Loucy (cell line): ENCODE data around the gene SUMF2.
"Not testable (repeated sequence)": the region's sequence is repeated elsewhere in the genome, so short reads cannot be mapped to it uniquely, and the experiment has no call there.

ENCODE experiments used
- H2AFZ ChIP-seq: fragments of 200-600 bp; sonication (generic); 2 replicates; pipeline ENCODE4 v1.6.0; 2016; ENCODE audit warnings: antibody characterized with exemption, mild to moderate bottlenecking, low read length, moderate library complexity
- H3F3A ChIP-seq: fragments of 200-600 bp; 2 replicates; pipeline ENCODE4 v1.6.0; 2016; ENCODE audit warnings: antibody characterized with exemption, low read depth, mild to moderate bottlenecking
- H3K27me3 ChIP-seq: fragments of 200-600 bp; sonication (generic); 2 replicates; pipeline ENCODE4 v1.6.1; 2014; ENCODE audit warnings: low read length, mild to moderate bottlenecking; ENCODE audit not compliant: insufficient read depth, poor library complexity, severe bottlenecking
- H3K36me3 ChIP-seq: fragments of 200-600 bp; sonication (generic); 2 replicates; pipeline ENCODE4 v1.6.1; 2016; ENCODE audit warnings: low read length; ENCODE audit not compliant: insufficient read depth
- H3K4me1 ChIP-seq: fragments of 200-600 bp; sonication (generic); 2 replicates; pipeline ENCODE4 v1.5.1; 2014; ENCODE audit warnings: low read length, mild to moderate bottlenecking; ENCODE audit not compliant: insufficient read depth, poor library complexity, severe bottlenecking
- H3K4me2 ChIP-seq: fragments of 200-600 bp; sonication (generic); 2 replicates; pipeline ENCODE4 v1.6.0; 2014; ENCODE audit warnings: antibody characterized with exemption, low read length, low read depth, mild to moderate bottlenecking; ENCODE audit not compliant: poor library complexity, severe bottlenecking
- H3K4me3 ChIP-seq: fragments of 200-600 bp; sonication (generic); 2 replicates; pipeline ENCODE4 v1.5.1; 2014; ENCODE audit warnings: low read length, mild to moderate bottlenecking, mixed read lengths; ENCODE audit not compliant: poor library complexity, severe bottlenecking
- H3K79me2 ChIP-seq: fragments of 200-600 bp; sonication (generic); 2 replicates; pipeline ENCODE4 v1.6.1; 2014; ENCODE audit warnings: low read length; ENCODE audit not compliant: insufficient read depth
- H3K9ac ChIP-seq: fragments of 200-600 bp; sonication (generic); 2 replicates; pipeline ENCODE4 v1.6.0; 2014; ENCODE audit warnings: mild to moderate bottlenecking, low read depth, low read length, moderate library complexity; ENCODE audit not compliant: poor library complexity, severe bottlenecking
- H3K9me2 ChIP-seq: fragments of 200-600 bp; sonication (generic); replicated peaks from 2 replicates; pipeline ENCODE4 v1.6.1; 2016; ENCODE audit warnings: low read depth, low read length, mixed read lengths
- H3K9me3 ChIP-seq: fragments of 200-600 bp; sonication (generic); 2 replicates; pipeline ENCODE4 v1.6.1; 2014; ENCODE audit warnings: mild to moderate bottlenecking, antibody characterized with exemption, low read length, low read depth; ENCODE audit not compliant: insufficient read depth
- H4K20me1 ChIP-seq: fragments of 200-600 bp; sonication (generic); 2 replicates; pipeline ENCODE4 v1.6.0; 2014; ENCODE audit warnings: antibody characterized with exemption, low read length, mild to moderate bottlenecking; ENCODE audit not compliant: insufficient read depth, poor library complexity, severe bottlenecking
- CTCF ChIP-seq: fragments of 200-600 bp; sonication (generic); conservative IDR thresholded peaks from 2 replicates; pipeline ENCODE4 v1.5.1; 2014; ENCODE audit warnings: mild to moderate bottlenecking, antibody characterized with exemption, low read length
- EZH2phosphoT487 ChIP-seq: fragments of 200-600 bp; IDR thresholded peaks from 2 replicates; pipeline ENCODE4 v1.6.1; 2018; ENCODE audit warnings: antibody characterized with exemption, mild to moderate bottlenecking, moderate library complexity, borderline replicate concordance

Gene SUMF2

GRCh38 chr7:56097700-56098099, 33.6 kb downstream of the SUMF2 start:
- Histone ChIP-seq H3K79me2 (peaks cover 3% of the 10 kb centered on the region), H3K27me3 (no peaks in the 10 kb centered on the region), H3F3A (no peaks in the 10 kb centered on the region), H3K4me2 (no peak overlapping the region), H3K9me2 (no peaks in the 10 kb centered on the region), H2AFZ (no peak overlapping the region), H3K4me1 (no peaks in the 10 kb centered on the region), H3K9me3 (no peaks in the 10 kb centered on the region), H3K4me3 (no peak overlapping the region), H3K36me3 (peaks cover 34% of the 10 kb centered on the region), H4K20me1 (peaks cover 3% of the 10 kb centered on the region), H3K9ac (no peak overlapping the region)
- TF ChIP-seq CTCF = no peak
- no peak for TF ChIP-seq EZH2phosphoT487

GRCh38 chr7:56098187-56099008, 34.3 kb downstream of the SUMF2 start:
- not testable (repeated sequence) for H3K4me3 ChIP-seq, H2AFZ ChIP-seq, H4K20me1 ChIP-seq, H3K4me2 ChIP-seq, H3K4me1 ChIP-seq, H3F3A ChIP-seq, H3K27me3 ChIP-seq, H3K9me2 ChIP-seq, H3K9me3 ChIP-seq, H3K9ac ChIP-seq
- Histone ChIP-seq H3K36me3 (peaks cover 40% of the 10 kb centered on the region), H3K79me2 (peaks cover 10% of the 10 kb centered on the region)

GRCh38 chr7:56099653-56100052, 35.6 kb downstream of the SUMF2 start:
- no peak overlapping the region for H2AFZ ChIP-seq
- H3K9me2 ChIP-seq = no peaks in the 10 kb centered on the region
- H3K79me2 ChIP-seq = peaks cover 23% of the 10 kb centered on the region
- H3K4me1 ChIP-seq = peaks cover 5% of the 10 kb centered on the region
- TF ChIP-seq CTCF = no peak
- no peak for TF ChIP-seq EZH2phosphoT487
- no peaks in the 10 kb centered on the region for H3K27me3 ChIP-seq
- H3K4me3 ChIP-seq = no peak overlapping the region
- peaks cover 22% of the 10 kb centered on the region for H4K20me1 ChIP-seq
- no peaks in the 10 kb centered on the region for H3K9me3 ChIP-seq
- H3F3A ChIP-seq = no peaks in the 10 kb centered on the region
- H3K9ac ChIP-seq = no peak overlapping the region
- H3K36me3 ChIP-seq = peaks cover 49% of the 10 kb centered on the region
- no peak overlapping the region for H3K4me2 ChIP-seq

- Histone ChIP-seq H3K4me2 (peak overlapping the region; percentile 97), H3K4me3 (peak overlapping the region; percentile 93)
- H3F3A ChIP-seq = not testable (repeated sequence)
Measured at GRCh38 chr7:56104138-56104537, 40.1 kb downstream of the SUMF2 start.

More at GRCh38 chr7:56104138-56104537, 40.1 kb downstream of the SUMF2 start:
- Histone ChIP-seq H3K79me2 (peaks cover 40% of the 10 kb centered on the region), H3K36me3 (peaks cover 49% of the 10 kb centered on the region), H3K4me1 (peaks cover 19% of the 10 kb centered on the region), H4K20me1 (peaks cover 38% of the 10 kb centered on the region), H3K9ac (peak overlapping the region; percentile 50)
- not testable (repeated sequence) for H2AFZ ChIP-seq, H3K27me3 ChIP-seq, H3K9me3 ChIP-seq, H3K9me2 ChIP-seq
